ENCODE data around the gene LGALS3BP.
"Not testable (repeated sequence)": the region's sequence is repeated elsewhere in the genome, so short reads cannot be mapped to it uniquely, and the experiment has no call there.

The LGALS3BP gene

GRCh38 chr17:78962984-78963348 is 16.8 kb downstream of the LGALS3BP start:
- not testable (repeated sequence) for DNase-seq

- DNase-seq = no peak
Measured at GRCh38 chr17:78962345-78962983, 17.3 kb downstream of the LGALS3BP start.

GRCh38 chr17:78961571-78961970 is 18.2 kb downstream of the LGALS3BP start:
- DNase-seq = no peak

- no peak for DNase-seq
Measured at GRCh38 chr17:78960928-78961327, 18.8 kb downstream of the LGALS3BP start.

GRCh38 chr17:78959803-78960202 is 19.9 kb downstream of the LGALS3BP start:
- no peak for DNase-seq

GRCh38 chr17:78958641-78959127 is 21.0 kb downstream of the LGALS3BP start:
- no peak for DNase-seq

- no peak for DNase-seq
Measured at GRCh38 chr17:78957128-78957527, 22.6 kb downstream of the LGALS3BP start.

GRCh38 chr17:78956254-78956653 is 23.5 kb downstream of the LGALS3BP start:
- DNase-seq = no peak

- DNase-seq = no peak
Measured at GRCh38 chr17:78954684-78955083, 25.0 kb downstream of the LGALS3BP start.

GRCh38 chr17:78953356-78954350 is 26.1 kb downstream of the LGALS3BP start:
- DNase-seq = no peak

- DNase-seq = no peak
Measured at GRCh38 chr17:78952706-78953105, 27.0 kb downstream of the LGALS3BP start.

- no peak for DNase-seq
Measured at GRCh38 chr17:78951967-78952551, 27.7 kb downstream of the LGALS3BP start.

GRCh38 chr17:78950870-78951269 is 28.9 kb downstream of the LGALS3BP start:
- DNase-seq = no peak

GRCh38 chr17:78947235-78948149 is 32.2 kb downstream of the LGALS3BP start:
- DNase-seq = no peak

- DNase-seq = no peak
Measured at GRCh38 chr17:78946631-78947030, 33.1 kb downstream of the LGALS3BP start.

- no peak for DNase-seq
Measured at GRCh38 chr17:78946131-78946530, 33.6 kb downstream of the LGALS3BP start.

GRCh38 chr17:78945455-78945854 is 34.3 kb downstream of the LGALS3BP start:
- DNase-seq = not testable (repeated sequence)

GRCh38 chr17:78944956-78945355 is 34.8 kb downstream of the LGALS3BP start:
- DNase-seq = no peak

GRCh38 chr17:78944026-78944425 is 35.7 kb downstream of the LGALS3BP start:
- no peak for DNase-seq

- DNase-seq = no peak
Measured at GRCh38 chr17:78940708-78941107, 39.0 kb downstream of the LGALS3BP start.

GRCh38 chr17:78940258-78940657 is 39.5 kb downstream of the LGALS3BP start:
- DNase-seq = no peak

- no peak for DNase-seq
Measured at GRCh38 chr17:78939615-78940014, 40.1 kb downstream of the LGALS3BP start.
